SK-N-SH (cell line): Measurements from ENCODE around the gene F2RL1.

Experiments used
- POLR2AphosphoS5 ChIP-seq: IDR thresholded peaks from 2 replicates; pipeline ENCODE4 v1.6.1; 2012; ENCODE audit warnings: low read depth, low read length
- YY1 ChIP-seq: IDR thresholded peaks from 2 replicates; pipeline ENCODE4 v1.4.0; 2012; ENCODE audit warnings: low read depth, mild to moderate bottlenecking

DNA sequence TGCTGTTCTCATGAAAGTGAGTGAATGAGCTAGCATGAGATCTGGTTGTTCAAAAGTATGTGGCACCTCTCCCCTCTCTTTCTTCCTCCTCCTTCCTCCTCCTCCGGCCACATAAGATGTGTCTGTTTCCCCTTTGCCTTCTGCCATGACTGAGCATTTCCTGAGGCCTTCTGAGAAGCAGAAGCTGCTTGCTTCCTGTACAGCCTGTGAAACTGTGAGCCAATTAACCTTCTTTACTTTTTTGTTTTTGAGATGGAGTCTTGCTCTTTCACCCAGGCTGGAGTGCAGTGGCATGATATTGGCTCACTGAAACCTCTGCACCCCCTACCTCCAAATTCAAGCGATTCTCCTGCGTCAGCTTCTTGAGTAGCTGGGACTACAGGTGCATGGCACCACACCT, 37.1 kb downstream of the F2RL1 start:
- TF ChIP-seq YY1 (no peak), POLR2AphosphoS5 (no peak)
